HG03457 (cell line): ENCODE results near the gene DDX46.

Experiments used
- ATAC-seq: cut with Tn5 transposase; IDR thresholded peaks from one replicate; pipeline ENCODE4 v1.9.1; 2021; ENCODE audit warnings: moderate number of reproducible peaks; ENCODE audit not compliant: unreplicated experiment

Gene DDX46

GRCh38 chr5:134784241-134784920 lies 25.8 kb downstream of the DDX46 start:
- no peak for ATAC-seq

GRCh38 chr5:134784946-134785620 lies 26.5 kb downstream of the DDX46 start:
- no peak for ATAC-seq

- no peak for ATAC-seq
These were observed 29.1 kb downstream of the DDX46 start for GRCh38 chr5:134787692-134788091.

GRCh38 chr5:134791580-134791979 lies 33.0 kb downstream of the DDX46 start:
- no peak for ATAC-seq

GRCh38 chr5:134792286-134792685 lies 33.7 kb downstream of the DDX46 start:
- no peak for ATAC-seq

- ATAC-seq: no peak
These were observed 34.5 kb downstream of the DDX46 start for GRCh38 chr5:134793111-134793510.

GRCh38 chr5:134794082-134794481 lies 35.5 kb downstream of the DDX46 start:
- ATAC-seq: no peak

GRCh38 chr5:134794819-134795218 lies 36.2 kb downstream of the DDX46 start:
- no peak for ATAC-seq

- ATAC-seq: no peak
These were observed 39.9 kb downstream of the DDX46 start for GRCh38 chr5:134798468-134798867.

GRCh38 chr5:134803821-134804220 lies 45.2 kb downstream of the DDX46 start:
- no peak for ATAC-seq

- ATAC-seq: no peak
These were observed 54.8 kb downstream of the DDX46 start for GRCh38 chr5:134813407-134813806.

- no peak for ATAC-seq
These were observed 55.2 kb downstream of the DDX46 start for GRCh38 chr5:134813827-134814226.

GRCh38 chr5:134817006-134817405 lies 58.4 kb downstream of the DDX46 start:
- ATAC-seq: no peak

- no peak for ATAC-seq
These were observed 60.2 kb downstream of the DDX46 start for GRCh38 chr5:134818776-134819175.

- ATAC-seq: no peak
These were observed 60.9 kb downstream of the DDX46 start for GRCh38 chr5:134819407-134819963.

GRCh38 chr5:134821841-134822240 lies 63.3 kb downstream of the DDX46 start:
- no peak for ATAC-seq

- no peak for ATAC-seq
These were observed 66.1 kb downstream of the DDX46 start for GRCh38 chr5:134824681-134825080.

- no peak for ATAC-seq
These were observed 66.6 kb downstream of the DDX46 start for GRCh38 chr5:134825212-134825611.

- no peak for ATAC-seq
These were observed 74.9 kb downstream of the DDX46 start for GRCh38 chr5:134833340-134834032.

- no peak for ATAC-seq
These were observed 77.0 kb downstream of the DDX46 start for GRCh38 chr5:134835623-134836022.

- ATAC-seq: no peak
These were observed 79.1 kb downstream of the DDX46 start for GRCh38 chr5:134837530-134838181.
